HL-60 (cell line): ENCODE results near the gene RAB1A.

Source experiments
- DNase-seq, 2 experiments: peaks; one replicate each; pipeline ENCODE4 v3.0.0-alpha.2; 2010 to 2020; ENCODE audit warnings: low read depth in 1 of 2, low spot score in 1 of 2
- H3K27ac ChIP-seq: fragments of 250-450 bp; sonication (Bioruptor Pico); replicated peaks from 2 replicates; pipeline ENCODE4 v1.5.1; 2020; ENCODE audit warnings: mild to moderate bottlenecking, moderate library complexity
- H3K27me3 ChIP-seq: fragments of 250-450 bp; sonication (Bioruptor Pico); 2 replicates; pipeline ENCODE4 v1.5.1; 2021; ENCODE audit warnings: mild to moderate bottlenecking, moderate library complexity; ENCODE audit not compliant: insufficient read depth, poor library complexity, severe bottlenecking
- H3K4me3 ChIP-seq: replicated peaks from 2 replicates; pipeline ENCODE4 v1.5.1; 2011; ENCODE audit warnings: mild to moderate bottlenecking, control low read depth, low read length; ENCODE audit not compliant: insufficient read depth
- GABPA ChIP-seq: IDR thresholded peaks from 2 replicates; pipeline ENCODE4 v1.6.1; 2012; ENCODE audit warnings: low read depth
- POLR2AphosphoS5 ChIP-seq: IDR thresholded peaks from 2 replicates; pipeline ENCODE4 v1.6.1; 2012; ENCODE audit warnings: low read depth
- REST ChIP-seq: IDR thresholded peaks from 2 replicates; pipeline ENCODE4 v1.6.1; 2012; ENCODE audit warnings: low read depth; ENCODE audit not compliant: insufficient replicate concordance
- SPI1 ChIP-seq: IDR thresholded peaks from 2 replicates; pipeline ENCODE4 v1.6.1; 2012; ENCODE audit warnings: low read depth, mild to moderate bottlenecking, borderline replicate concordance
- TF ChIP-seq, protein P1 (sequence below): IDR thresholded peaks from one replicate; pipeline ENCODE4 v1.5.1; 2011; ENCODE audit warnings: low read length, control low read depth, inconsistent platforms; ENCODE audit not compliant: insufficient read depth

RAB1A gene

GRCh38 chr2:65057054-65057375, 72.9 kb downstream of the RAB1A start:
- no peak for DNase-seq
- 0 out of 2 replicates have a peak overlapping the region, but pooled peaks have one; percentile 3 for H3K27ac ChIP-seq
- H3K27me3 ChIP-seq, result no peaks in the 10 kb centered on the region
- peak overlapping the region; percentile 48 for H3K4me3 ChIP-seq
- TF ChIP-seq GABPA (no peak), POLR2AphosphoS5 (no peak), SPI1 (no peak), REST (no peak)
- TF ChIP-seq, protein P1, sequence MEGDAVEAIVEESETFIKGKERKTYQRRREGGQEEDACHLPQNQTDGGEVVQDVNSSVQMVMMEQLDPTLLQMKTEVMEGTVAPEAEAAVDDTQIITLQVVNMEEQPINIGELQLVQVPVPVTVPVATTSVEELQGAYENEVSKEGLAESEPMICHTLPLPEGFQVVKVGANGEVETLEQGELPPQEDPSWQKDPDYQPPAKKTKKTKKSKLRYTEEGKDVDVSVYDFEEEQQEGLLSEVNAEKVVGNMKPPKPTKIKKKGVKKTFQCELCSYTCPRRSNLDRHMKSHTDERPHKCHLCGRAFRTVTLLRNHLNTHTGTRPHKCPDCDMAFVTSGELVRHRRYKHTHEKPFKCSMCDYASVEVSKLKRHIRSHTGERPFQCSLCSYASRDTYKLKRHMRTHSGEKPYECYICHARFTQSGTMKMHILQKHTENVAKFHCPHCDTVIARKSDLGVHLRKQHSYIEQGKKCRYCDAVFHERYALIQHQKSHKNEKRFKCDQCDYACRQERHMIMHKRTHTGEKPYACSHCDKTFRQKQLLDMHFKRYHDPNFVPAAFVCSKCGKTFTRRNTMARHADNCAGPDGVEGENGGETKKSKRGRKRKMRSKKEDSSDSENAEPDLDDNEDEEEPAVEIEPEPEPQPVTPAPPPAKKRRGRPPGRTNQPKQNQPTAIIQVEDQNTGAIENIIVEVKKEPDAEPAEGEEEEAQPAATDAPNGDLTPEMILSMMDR, result no peak

DNA sequence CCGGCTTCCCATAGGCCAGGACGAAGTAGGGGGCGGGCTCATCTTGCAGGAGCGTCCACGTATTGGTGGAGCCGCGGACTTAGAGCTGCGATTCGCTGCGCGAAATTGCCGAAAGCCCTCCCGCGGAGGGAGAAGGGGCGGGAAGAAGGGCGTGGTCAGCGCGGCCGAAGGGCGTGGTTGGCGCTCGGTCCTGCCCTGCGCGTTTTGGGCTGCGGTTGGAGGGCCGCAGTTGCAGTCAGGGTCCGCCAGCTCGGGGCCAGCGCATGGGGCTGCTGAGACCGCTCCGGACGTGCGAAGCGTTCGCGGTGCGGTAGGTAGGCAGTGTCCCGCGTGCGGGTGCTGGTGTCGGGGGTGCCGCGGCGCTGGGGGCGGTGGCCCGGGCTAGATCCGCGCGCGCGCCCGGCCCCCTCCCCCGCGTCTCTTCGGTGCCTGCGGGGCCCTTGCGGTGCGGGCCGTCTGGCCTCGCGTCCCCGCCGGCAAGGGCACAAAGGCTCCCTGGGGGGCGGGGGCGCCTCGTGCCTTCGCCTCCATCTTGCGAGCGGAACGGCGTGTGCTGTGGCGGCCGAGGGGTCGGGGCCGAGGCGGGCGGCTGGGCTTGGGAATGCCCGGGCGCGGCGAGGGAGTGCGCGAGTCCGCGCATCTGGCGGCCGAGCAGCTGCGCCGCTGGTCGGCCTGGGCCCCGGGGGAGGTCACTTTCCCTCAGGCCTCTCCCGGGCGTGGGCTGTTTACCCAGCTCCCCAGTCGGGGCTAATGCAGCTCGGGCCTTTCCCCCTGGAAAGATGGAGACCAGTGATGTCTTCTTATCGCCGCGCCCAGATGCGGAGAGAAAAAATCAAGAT, 73.5 kb downstream of the RAB1A start, which contains the start of gene CEP68:
CEP68 (plus strand) TSS at position 202 of the 839 bp plus-strand sequence. CDS start 13,029 bp downstream, outside the sequence.
- peak; percentile 94 to 98 for DNase-seq
- Histone ChIP-seq H3K27ac (peak within 1 kb of the TSS; percentile 65), H3K27me3 (no peaks in the 10 kb centered on the region), H3K4me3 (peak within 1 kb of the TSS; percentile 48)
- TF ChIP-seq POLR2AphosphoS5 (peak; percentile 59; the same call in 1 of the 2 replicates), REST (no peak), GABPA (no peak)
- TF ChIP-seq, protein P1, result no peak

DNA sequence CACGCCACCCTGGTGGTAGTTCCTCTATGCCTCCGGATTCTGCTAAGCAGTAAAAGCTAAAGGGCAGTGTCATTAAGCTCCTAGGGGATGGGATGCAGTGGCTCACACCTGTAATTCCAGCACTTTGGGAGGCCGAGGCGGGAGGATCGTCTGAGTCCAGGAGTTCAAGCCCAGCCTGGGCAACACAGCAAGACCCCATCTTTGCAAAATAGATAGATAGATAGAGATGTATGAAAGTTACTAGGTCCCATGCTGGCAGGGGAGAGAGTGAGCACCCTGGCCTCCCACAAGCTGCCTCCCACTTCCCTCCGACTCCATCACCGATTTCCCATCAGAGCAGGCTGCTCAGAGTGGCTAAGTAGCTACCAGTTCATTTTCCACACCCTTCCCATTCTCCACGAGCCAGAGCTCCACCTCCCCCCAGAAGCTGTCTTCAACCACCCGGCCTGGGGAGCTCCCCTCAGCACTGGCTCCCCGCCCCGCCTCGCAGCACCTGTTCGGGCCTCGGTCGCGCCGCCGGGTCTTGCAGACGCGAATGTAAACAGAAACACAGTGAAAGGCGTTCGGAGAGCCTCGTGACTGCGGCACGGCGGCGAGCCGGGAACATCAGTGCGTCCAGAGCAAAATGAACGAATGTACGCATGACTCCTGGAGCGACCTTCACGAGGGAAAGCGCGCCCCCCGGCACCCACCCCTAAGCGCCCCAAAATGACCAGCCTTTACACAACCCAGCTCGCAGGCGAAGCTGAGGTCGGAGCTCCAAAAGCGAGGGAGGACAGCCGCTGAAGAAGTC, 74.3 kb downstream of the RAB1A start:
- Histone ChIP-seq H3K27ac (peak overlapping the region; percentile 65), H3K4me3 (peak overlapping the region; percentile 48), H3K27me3 (no peaks in the 10 kb centered on the region)
- no peak for TF ChIP-seq POLR2AphosphoS5
- no peak for TF ChIP-seq REST
- no peak for TF ChIP-seq GABPA
- no peak for TF ChIP-seq SPI1
- TF ChIP-seq, protein P1, result no peak
- peak in 1 of 2 experiments; percentile 65 for DNase-seq
